ENCODE results near the gene ZBTB8OS.
"Not testable (repeated sequence)": the region's sequence is repeated elsewhere in the genome, so short reads cannot be mapped to it uniquely, and the experiment has no call there.

DNA sequence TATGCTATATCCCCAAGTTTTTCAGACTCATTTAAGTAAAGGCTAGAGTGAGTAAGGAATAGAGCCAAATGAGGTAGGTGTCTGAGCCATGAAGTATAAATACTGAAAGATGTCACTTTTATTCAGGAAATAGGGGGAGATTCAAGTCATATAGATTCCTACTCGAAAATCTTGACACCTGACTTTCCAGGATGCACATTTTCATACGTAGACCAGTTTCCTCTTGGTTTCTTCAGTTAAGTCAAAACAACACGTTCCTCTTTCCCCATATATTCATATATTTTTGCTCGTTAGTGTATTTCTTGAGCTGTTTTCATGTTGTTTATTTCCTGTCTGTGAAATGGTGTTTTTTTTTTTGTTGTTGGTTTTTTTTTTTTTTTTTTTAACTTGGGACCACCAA, 29.6 kb upstream of the ZBTB8OS start:
- TF ChIP-seq, protein P1, sequence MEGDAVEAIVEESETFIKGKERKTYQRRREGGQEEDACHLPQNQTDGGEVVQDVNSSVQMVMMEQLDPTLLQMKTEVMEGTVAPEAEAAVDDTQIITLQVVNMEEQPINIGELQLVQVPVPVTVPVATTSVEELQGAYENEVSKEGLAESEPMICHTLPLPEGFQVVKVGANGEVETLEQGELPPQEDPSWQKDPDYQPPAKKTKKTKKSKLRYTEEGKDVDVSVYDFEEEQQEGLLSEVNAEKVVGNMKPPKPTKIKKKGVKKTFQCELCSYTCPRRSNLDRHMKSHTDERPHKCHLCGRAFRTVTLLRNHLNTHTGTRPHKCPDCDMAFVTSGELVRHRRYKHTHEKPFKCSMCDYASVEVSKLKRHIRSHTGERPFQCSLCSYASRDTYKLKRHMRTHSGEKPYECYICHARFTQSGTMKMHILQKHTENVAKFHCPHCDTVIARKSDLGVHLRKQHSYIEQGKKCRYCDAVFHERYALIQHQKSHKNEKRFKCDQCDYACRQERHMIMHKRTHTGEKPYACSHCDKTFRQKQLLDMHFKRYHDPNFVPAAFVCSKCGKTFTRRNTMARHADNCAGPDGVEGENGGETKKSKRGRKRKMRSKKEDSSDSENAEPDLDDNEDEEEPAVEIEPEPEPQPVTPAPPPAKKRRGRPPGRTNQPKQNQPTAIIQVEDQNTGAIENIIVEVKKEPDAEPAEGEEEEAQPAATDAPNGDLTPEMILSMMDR (IDR thresholded peaks at IDR 0.05): not testable (repeated sequence)
- TF ChIP-seq POLR2A, EP300 (IDR thresholded peaks at IDR 0.05): not testable (repeated sequence)

All from ovary (tissue), 3 donors.